ENCODE measurements around the gene REV1. TPM values are rescaled to one million over a fixed set of nuclear protein-coding genes. Genes with fewer than 3 reads are reported as not detected.

Gene REV1
- total and polyA plus RNA-seq, 2 of the 13 experiments (the other 11 are each of a cell fraction or from before 2014, with no cell fraction given), result 49.1 to 71.8 TPM

- H3K4me3 ChIP-seq (replicated peaks in 1 of 3; ENCODE audit: insufficient read depth in 1 of 3, low read depth in 2 of 3, low read length in 3 of 3), result no peak overlapping the region
- DNase-seq (ENCODE audit: low spot score), result no peak
- ChIA-PET POLR2A (interaction anchor here (1.5 kb wide), 1 partner anchor 62 kb away, joined by 4 read pairs; the partner anchor contains the start of gene EIF5B), CTCF (ENCODE audit: low intra/inter-chr PET ratio, low total read pairs) (no interaction called here)
- in situ Hi-C loops (cut with HindIII; ENCODE audit: extremely low pct_ligation_motif_present, low pct_unique_long_range_greater_than_20kb) (no loop called here), intact Hi-C loops (cut with micrococcal nuclease; ENCODE audit: unreplicated experiment) (no loop called here)
- H3K9me3 ChIP-seq (ENCODE audit: low read length), result no peaks in the 10 kb centered on the region
- H3K27me3 ChIP-seq (ENCODE audit: control insufficient read depth in 1 of 2, insufficient read depth in 2 of 2, low read length in 2 of 2), result no peaks in the 10 kb centered on the region
- TF ChIP-seq DRAP1 (CRISPR knock-in tag; IDR thresholded peaks at IDR 0.05) (no peak), RBM22 (optimal IDR thresholded peaks at IDR 0.05; ENCODE audit: low read length) (peak; percentile 64)
- no peak for FAIRE-seq
- BruUV-seq (replicated peaks), result no TSS peak
- H3K36me3 ChIP-seq (replicated peaks in 1 of 2; ENCODE audit: control insufficient read depth in 1 of 2, insufficient read depth in 2 of 2, low read length in 2 of 2), result peaks cover 27 to 81% of the 10 kb centered on the region in 2 experiments
- no peak overlapping the region for H2AFZ ChIP-seq (ENCODE audit: low read length)
- no peak overlapping the region for H3K27ac ChIP-seq (ENCODE audit: extremely low read length, insufficient read depth, low read length)
- no peak overlapping the region for H3K9ac ChIP-seq (ENCODE audit: insufficient read depth, low read depth, low read length)
- 98% methylated on average over 2 of the region's 2 CpGs for WGBS (ENCODE audit: low lambda C conversion rate)
- H4K20me1 ChIP-seq (ENCODE audit: insufficient read depth, low read length), result no peaks in the 10 kb centered on the region
- no peak for ATAC-seq
- H3K4me2 ChIP-seq (ENCODE audit: low read depth, low read length), result no peak overlapping the region
- H3K4me1 ChIP-seq (ENCODE audit: insufficient read depth, low read length), result peaks cover 24% of the 10 kb centered on the region
- H3K79me2 ChIP-seq (ENCODE audit: insufficient read depth, low read length), result no peaks in the 10 kb centered on the region
Observed at GRCh38 chr2:99399795-99400194, 90.0 kb downstream of the REV1 start.

- intact Hi-C loops (cut with micrococcal nuclease; ENCODE audit: unreplicated experiment), result no loop called here
- POLR2A ChIA-PET, result interaction anchor here (1.4 kb wide), 1 partner anchor 62 kb away, joined by 3 read pairs; no protein-coding TSS in a partner anchor
Observed at GRCh38 chr2:99399063-99399462, 90.8 kb downstream of the REV1 start.

More at GRCh38 chr2:99399063-99399462, 90.8 kb downstream of the REV1 start:
- Histone ChIP-seq H2AFZ (ENCODE audit: low read length) (no peak overlapping the region), H4K20me1 (ENCODE audit: insufficient read depth, low read length) (no peaks in the 10 kb centered on the region), H3K36me3 (replicated peaks in 1 of 2; ENCODE audit: control insufficient read depth in 1 of 2, insufficient read depth in 2 of 2, low read length in 2 of 2) (peaks cover 32 to 81% of the 10 kb centered on the region in 2 experiments), H3K4me3 (replicated peaks in 1 of 3; ENCODE audit: insufficient read depth in 1 of 3, low read depth in 2 of 3, low read length in 3 of 3) (no peak overlapping the region), H3K27ac (ENCODE audit: extremely low read length, insufficient read depth, low read length) (no peak overlapping the region), H3K9ac (ENCODE audit: insufficient read depth, low read depth, low read length) (no peak overlapping the region), H3K4me2 (ENCODE audit: low read depth, low read length) (no peak overlapping the region), H3K79me2 (ENCODE audit: insufficient read depth, low read length) (no peaks in the 10 kb centered on the region), H3K4me1 (ENCODE audit: insufficient read depth, low read length) (peaks cover 17% of the 10 kb centered on the region), H3K9me3 (ENCODE audit: low read length) (no peaks in the 10 kb centered on the region), H3K27me3 (ENCODE audit: control insufficient read depth in 1 of 2, insufficient read depth in 2 of 2, low read length in 2 of 2) (no peaks in the 10 kb centered on the region)
- ATAC-seq, result no peak
- no TSS peak for BruUV-seq (replicated peaks)
- no peak for FAIRE-seq
- no peak for DNase-seq (ENCODE audit: low spot score)
- TF ChIP-seq EP300 (IDR thresholded peaks at IDR 0.05; ENCODE audit: low read depth in 2 of 2, low read length in 2 of 2), result no peak
- no peak for TF ChIP-seq EP300 (CRISPR knock-in tag; IDR thresholded peaks at IDR 0.05; ENCODE audit: borderline replicate concordance)
- TF ChIP-seq MED13 (CRISPR knock-in tag; IDR thresholded peaks at IDR 0.05), result no peak
- no peak for TF ChIP-seq THRA (CRISPR knock-in tag; IDR thresholded peaks at IDR 0.05; ENCODE audit: borderline replicate concordance)
- TF ChIP-seq PCBP1 (IDR thresholded peaks at IDR 0.05; ENCODE audit: borderline replicate concordance, low read depth, low read length), result no peak
- TF ChIP-seq RNF2 (conservative IDR thresholded peaks at IDR 0.05; ENCODE audit: low read depth), result no peak
- TF ChIP-seq SRSF9 (IDR thresholded peaks at IDR 0.05; ENCODE audit: borderline replicate concordance, insufficient read depth, low read depth, low read length, poor library complexity, severe bottlenecking), result no peak
- no peak for TF ChIP-seq HMGA1 (CRISPR knock-in tag; conservative IDR thresholded peaks at IDR 0.05)
- no peak for TF ChIP-seq ATF4 (CRISPR knock-in tag; IDR thresholded peaks at IDR 0.05)
- 0 out of 4 replicates have a peak, but pooled peaks of 1 of the 2 experiments have one; percentile 24 for TF ChIP-seq POLR2A (IDR thresholded peaks at IDR 0.05; ENCODE audit: insufficient read depth in 1 of 2, low read depth in 2 of 2, low read length in 2 of 2)
- TF ChIP-seq YY1 (IDR thresholded peaks at IDR 0.05; ENCODE audit: insufficient read depth, insufficient replicate concordance, low read depth, low read length), result no peak
- no peak for TF ChIP-seq ZNF317 (CRISPR knock-in tag; IDR thresholded peaks at IDR 0.05)
- no peak for TF ChIP-seq RCOR2 (CRISPR knock-in tag; IDR thresholded peaks at IDR 0.05)
- TF ChIP-seq RBM22 (optimal IDR thresholded peaks at IDR 0.05; ENCODE audit: low read length), result peak; percentile 66
- in situ Hi-C loops (cut with HindIII; ENCODE audit: extremely low pct_ligation_motif_present, low pct_unique_long_range_greater_than_20kb), result no loop called here
- CTCF ChIA-PET (ENCODE audit: low intra/inter-chr PET ratio, low total read pairs), result no interaction called here
- 96% methylated on average over 5 of the region's 5 CpGs for WGBS (ENCODE audit: low lambda C conversion rate)
